GM19025 (cell line): ENCODE measurements around the gene DIP2C.
"Not testable (repeated sequence)": the region's sequence is repeated elsewhere in the genome, so short reads cannot be mapped to it uniquely, and the experiment has no call there.

Source experiments
- ATAC-seq: cut with Tn5 transposase; IDR thresholded peaks from one replicate; pipeline ENCODE4 v1.9.1; 2021; ENCODE audit warnings: mild to moderate bottlenecking, low read depth, moderate library complexity; ENCODE audit not compliant: unreplicated experiment

The DIP2C gene

DNA sequence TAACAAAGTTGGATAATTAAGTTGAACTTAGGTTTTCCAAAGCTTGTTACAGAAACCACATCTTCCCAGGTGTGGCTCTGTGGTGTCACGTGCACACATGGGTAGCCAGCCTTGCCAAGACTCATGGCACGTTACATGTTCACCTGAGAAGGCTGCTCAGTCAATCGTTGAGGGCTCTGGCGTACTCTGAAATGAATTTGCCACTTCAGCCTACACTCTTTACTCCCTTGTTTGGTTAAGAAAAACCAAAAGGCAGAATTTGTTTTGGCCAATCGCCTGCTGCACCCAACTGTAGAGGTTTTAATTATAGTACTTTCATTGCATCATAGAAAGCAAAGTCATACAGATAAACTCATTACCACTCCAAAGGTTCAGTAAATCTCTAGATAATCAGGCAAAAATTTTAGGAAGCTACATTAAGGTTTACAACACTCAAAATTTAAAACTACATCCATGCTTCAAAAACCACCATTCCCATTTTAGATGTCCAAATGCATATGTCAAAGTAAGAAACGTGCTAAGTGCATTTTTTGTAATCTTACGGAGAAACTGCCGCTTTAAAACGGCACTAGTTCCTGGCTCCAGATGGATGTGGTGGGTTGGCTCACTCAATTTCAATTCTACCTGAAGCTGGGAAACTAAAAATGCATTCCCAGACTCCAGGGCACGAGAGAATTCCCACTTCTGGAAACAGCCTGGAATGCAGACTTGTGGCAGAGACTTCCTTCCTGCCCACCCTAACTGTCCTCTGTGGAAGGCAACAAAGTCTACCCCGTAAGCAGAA, 88.4 kb downstream of the DIP2C start:
- no peak for ATAC-seq

DNA sequence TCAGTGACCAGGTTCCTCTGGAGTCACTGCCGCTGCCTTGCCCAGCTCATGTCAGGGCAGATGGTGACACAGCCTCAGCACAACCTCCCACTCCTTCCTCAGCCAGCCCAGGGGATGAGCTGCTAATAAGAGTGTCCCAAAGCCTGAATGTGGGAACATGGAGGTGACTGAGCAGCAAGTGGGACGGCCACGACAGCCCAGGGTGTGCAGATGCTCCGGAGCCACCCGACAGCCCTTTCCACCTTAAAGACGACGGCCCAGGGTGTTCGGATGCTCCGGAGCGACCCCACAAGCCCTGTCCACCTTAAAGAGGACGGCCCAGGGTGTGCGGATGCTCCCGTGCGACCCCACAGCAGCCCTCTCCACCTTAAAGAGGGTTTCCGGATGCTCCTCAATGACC, 89.2 kb downstream of the DIP2C start:
- ATAC-seq: no peak

DNA sequence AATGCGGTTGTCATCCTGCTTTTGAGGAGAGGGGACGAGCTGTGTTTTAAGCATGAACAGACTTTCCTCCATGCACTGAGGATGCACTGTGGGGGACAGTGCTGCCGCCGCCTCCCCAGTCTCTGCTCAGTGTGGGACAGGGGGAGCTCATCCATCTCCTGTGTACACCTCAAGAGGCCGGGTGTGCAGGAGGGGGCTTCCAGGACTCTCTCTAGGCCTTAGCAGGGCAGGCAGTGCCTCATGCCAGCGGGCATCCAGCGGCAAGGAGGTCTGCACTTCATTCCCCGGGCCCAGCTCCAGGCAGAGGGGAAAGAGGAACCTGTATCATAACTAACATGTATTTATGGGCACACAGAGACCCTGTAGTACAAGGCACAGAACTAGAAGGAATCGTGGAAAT, 89.7 kb downstream of the DIP2C start:
- ATAC-seq: no peak

DNA sequence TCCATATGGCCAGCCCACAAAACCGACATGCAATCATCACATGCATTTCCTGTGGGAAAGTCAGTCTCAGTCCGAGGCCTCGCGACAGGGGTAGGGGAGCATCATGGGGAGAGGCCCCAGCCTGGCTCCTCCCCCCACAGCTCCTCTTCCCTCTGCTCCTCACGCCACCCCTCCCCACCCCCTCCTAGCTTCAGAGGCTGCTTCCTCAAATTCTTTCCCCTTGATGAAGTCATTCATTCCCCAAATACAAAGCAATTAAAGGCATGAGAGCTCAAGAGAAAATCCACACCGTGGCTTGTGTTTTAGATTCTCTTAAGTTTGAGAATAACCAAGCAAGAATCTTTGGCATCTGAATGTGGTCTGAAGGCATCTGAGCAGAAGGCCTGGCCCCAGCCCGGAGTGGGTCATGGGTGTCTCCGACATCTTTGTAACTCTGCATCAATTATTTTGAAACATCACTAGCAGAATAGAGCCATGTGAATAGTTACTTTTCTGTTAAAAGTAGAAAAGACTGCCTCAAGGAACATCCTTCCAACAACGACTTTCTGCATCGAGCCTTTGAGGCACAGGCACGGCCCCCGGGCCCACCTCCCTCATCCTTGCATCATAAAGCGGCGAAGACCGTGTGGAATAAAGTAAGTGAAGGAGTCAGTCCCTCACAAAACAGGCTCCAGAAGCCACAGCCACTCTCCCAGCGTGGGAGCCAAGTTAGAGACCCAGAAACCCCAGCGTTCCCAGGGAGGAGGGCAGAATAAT, 90.9 kb downstream of the DIP2C start:
- no peak for ATAC-seq

DNA sequence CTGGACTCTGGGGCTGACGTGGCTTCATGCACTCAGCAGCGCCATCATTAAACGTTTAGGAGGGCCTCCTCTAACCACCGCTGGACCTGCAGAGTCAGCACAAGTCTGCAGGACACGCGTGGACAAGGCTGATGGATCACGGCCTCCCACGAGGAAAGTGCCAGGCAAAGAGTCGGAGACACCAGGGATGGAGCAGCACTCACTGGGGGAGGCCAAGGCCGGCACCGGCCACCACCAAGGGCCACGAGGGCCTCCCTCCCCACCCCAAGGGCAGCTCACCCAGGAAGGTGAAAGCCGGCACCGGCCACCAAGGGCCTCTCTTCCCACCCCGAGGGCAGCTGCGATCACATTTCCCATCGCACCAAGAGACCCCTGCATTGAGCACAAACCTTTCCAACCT, 91.5 kb downstream of the DIP2C start:
- ATAC-seq: no peak

DNA sequence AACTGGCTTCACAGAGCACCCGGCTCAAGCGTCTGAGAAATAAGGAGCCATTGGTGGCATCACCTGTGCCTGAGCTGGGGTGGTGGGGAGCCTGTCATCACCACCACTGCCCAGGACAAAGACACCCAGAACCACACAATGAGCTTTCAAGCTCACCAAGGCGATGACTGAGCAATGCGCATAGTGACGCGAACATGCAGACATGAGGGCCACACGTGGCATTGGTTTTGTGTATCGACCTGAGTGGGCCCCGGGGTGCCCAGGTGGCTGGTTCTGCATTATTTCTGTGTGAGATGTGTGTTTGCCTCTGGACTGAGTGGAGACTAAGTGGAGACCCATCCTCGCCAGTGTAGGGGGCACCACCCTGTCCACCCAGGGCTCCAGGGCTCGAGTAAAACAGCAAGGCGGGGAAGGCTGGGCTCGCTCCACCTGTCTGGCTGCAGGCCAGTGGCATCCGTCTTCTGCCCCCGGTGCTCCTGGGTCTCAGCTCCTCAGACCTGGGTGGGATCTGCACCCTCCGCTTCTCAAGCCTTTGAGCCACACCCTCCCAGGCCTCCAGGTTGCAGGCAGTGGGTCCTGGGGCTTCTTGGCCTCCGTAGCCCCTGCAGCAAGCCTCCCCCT, 92.6 kb downstream of the DIP2C start:
- ATAC-seq: no peak

DNA sequence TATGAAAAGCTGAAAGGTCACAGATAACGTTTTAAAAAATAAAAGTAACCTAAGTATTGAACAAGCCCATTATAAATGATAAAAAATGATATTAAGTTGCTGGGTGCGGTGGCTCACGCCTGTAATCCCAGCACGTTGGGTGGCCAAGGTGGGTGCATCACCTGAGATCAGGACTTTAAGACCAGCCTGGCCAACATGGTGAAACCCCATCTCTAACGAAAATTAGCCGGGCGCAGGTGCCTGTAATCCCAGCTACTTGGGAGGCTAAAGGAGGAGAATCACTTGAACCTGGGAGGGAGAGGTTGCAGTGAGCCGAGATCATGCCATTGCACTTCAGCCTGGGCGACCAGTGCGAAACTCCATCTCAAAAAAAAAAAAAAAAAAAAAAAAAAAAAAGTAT, 93.3 kb downstream of the DIP2C start:
- ATAC-seq: not testable (repeated sequence)

DNA sequence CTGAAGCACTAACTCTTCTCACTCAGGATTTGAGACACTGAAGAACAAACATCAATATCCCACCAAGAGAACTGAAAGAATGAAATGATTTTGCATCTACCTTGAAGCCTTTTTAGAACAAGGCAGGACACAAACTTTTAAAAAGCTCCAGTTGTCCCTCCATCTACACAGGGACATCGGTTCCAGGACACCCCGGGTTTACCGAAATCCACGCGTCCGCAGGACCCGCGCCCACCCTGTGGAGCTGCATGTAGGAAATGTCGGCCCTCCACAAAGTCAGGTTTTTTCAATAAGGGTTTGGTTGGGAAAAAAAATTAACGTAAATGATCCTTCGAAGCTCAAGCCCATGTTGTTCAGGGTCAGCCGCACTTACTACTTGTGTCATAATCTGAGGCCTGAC, 94.0 kb downstream of the DIP2C start:
- no peak for ATAC-seq

DNA sequence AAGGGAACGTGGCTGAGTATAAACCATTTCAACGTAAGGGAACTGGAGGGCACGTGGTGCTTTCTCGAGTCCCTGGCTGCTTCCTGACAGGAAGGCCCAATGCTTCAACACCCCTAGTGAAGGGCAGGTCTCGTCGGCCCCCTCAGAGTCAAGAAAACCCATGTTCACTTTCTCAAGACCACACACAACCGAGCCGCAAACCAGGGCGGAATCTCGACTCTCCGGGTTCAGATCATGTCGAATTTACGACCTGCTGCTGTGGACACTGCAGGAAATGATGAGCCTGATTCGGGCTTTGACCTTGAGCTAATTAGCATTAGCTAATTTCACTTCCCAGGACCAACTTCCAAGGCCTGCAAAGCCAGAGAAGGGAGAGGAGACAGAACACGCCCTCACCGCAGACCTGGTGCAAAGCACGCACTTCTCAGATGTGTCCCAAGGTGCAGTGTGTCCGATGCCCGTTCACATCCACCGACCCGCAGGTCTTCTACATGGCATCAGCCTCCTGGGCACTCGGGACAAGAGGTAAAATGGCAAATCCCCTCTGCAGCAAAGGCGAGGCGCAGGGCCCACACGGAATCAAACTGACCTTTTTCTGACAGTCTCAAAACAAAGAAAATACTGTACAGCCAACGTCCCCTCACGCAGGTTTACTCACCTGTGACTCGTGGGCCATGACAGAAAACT, 94.7 kb downstream of the DIP2C start:
- no peak for ATAC-seq

DNA sequence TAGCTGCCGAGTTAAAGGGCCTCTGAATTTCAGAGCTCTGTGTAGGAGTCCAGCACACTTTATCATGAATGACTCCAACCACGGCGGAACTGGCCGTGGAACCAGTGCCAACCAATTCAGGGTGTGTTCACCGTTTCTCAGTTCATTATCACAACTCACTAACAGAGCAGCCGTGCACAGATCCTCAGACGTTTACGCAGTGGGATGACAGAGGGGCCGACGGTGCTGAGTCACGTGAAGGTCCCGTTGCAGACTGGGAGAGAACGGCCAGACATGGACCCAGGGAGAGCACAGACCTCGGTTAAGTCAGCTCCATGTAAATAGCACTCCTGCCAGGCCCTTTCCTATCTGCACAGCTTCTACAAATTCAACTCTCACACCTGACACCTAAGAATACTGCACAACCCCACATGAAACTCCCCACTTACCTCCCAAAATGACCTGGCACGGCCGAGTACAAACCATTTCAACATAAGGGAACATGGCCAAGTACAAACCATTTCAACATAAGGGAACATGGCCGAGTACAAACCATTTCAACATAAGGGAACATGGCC, 95.5 kb downstream of the DIP2C start:
- no peak for ATAC-seq

DNA sequence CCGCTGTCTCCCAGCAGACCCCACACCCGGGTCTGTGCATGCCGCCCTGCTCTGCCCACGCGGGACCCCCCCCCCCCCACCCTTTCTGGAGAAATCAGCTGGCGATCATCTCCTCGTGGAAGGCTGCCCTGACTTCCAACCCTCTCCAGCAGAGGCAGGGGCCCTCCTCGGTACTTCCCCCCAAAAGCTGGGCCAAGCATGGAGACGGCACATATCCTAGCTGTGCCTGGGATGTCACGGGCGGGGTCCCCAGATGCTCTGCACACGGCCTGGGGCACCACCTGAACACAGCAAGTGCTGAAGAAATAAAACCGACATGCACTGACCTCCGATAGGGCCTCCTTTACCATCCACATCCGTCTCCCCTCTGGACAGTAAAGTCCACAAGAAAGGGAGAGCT, 96.0 kb downstream of the DIP2C start:
- no peak for ATAC-seq

DNA sequence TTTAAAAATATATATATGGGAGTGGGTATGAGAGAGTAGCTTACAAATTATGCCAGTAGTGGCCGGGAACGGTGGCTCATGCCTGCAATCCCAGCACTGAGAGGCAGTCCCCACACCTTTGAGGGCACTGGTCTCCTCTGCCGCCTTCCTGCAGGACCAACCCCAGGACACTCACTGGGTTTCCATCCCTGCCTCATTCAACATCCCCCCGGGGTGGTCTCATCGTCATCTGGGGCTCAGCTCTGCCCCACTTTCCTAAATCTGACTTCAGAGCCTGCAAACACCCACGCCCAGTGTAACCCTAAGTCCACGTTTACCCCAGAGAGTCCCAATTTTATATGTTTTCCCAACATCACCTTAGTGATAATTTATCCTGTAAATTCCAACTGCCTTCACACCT, 96.5 kb downstream of the DIP2C start:
- no peak for ATAC-seq

DNA sequence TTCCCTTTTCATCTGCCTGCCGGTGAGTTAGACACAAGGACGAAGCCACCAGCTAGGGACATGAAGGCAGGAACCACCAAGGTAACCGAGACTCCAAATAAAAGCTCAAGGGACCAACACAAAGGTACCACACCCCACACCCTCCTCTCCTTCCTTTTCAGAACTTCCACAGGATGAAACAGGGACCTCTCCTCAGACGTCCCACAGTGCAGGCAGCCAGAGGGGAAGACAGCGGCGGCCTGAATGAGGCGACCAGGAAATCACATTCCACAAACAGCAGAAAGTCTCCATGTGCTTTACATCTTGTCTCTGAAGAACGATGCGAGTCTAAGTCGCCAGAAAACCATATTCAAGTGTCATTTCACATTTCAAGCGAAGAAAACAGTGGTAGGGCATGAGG, 97.8 kb downstream of the DIP2C start:
- no peak for ATAC-seq

DNA sequence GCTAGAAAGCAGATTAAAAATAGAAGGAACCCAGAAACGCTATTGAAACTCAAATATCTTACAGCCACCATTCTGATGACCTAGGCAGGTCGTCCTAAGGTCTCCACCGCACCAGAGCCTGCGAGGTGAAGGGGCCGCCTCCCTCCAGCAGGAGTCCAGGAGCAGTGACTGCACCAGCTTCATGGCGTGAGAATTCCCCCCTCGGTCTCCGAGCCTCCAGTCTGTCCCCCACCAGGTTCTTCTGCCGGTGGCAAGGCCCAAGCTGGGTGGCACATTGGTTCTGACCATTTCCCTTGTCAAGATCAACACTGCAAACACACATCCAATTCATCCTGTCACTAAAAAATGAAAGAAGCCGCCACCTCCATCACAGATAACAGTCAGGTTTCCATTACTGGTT, 98.7 kb downstream of the DIP2C start:
- no peak for ATAC-seq

DNA sequence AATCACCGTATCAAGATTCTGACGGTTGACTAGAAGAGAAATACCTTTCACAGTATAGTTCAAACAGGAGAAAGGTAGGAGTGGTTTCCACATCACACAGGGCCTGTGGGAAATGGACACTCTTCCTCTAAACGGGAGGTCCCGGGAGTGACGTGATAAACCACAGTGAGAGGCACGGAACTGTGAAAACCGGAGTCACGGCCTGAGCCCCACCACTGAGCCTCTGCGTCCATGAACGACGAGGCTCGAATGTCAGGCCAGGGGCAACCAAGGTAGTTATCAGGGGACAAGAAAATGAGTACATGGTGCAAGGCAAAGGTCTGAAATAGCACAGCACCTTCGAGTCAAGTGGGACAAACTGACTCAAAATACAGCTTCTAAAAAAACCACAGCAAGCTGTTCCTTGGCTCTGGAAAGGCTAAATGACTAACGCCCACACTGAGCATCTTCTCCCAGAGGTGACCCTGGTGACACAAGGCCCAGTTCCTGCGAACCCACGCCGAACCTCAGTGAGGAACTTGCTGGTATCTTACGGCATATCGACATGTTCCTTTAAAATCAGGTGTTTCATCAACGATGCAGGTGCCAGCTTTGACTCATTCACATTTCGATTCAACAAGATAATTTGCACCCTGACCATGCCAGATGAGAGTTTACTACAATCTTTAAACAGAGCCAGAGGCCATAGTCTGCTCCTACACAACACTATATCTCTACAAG, 99.3 kb downstream of the DIP2C start:
- ATAC-seq: no peak

DNA sequence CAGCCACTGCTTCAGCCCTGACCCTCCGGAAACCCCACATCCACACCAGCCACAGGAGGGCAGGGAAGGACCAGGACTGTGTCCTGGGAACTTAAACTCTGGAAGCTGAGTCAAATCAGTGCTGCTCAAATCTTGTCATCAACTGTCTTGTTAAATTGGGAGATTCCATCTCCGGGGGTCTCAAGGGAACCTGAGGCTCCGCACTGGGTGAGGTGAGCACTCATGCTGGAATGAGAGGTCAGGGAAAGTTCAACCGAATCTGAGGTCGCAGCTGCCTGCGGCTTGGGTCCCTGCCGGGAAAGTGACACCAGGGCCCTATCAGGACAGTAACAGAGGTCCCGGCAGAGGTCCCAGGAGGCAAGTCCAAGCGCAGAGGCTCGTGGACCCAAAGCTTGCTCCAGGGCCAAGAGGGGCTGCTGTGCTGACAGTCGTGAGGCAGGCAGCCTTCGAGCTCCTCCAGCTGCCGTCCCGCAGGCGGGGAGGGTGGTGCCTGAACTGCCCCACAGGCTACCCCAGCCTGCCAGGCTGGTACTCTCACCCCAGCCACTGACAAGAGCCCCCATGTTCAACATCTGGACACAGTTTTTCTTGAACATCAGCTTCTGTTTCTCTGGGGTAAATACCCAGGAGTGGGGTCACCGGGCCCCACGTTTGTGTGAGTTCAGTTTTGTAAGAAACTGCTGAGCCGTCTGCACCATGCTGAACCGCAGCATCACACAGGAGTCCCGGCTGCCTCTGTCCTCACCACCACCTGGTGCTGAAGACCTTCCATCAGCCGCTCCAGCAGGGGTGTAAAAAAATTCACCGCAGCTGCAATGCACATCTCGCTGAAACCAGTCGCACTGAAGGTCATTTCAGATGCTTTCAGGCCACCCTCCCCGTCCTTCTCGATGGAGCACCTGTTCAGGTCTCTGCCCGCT, 101.0 kb downstream of the DIP2C start:
- no peak for ATAC-seq

DNA sequence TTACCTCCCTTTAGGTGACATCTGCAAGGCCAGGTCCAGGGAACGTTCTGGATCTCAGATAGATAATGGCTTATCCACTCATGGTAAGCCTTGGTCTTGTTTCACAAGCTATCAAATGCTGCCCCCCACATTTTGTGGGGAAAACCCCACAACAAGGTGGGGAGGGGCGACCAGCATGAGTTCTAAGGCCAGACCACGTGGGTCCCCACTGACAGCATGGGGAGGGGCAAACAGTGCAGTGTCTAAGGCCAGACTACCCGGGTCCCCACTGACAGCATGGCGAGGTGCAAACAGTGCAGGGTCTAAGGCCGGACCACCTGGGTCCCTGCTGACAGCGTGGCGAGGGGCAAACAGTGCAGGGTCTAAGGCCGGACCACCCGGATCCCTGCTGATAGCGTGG, 102.8 kb downstream of the DIP2C start:
- no peak for ATAC-seq

DNA sequence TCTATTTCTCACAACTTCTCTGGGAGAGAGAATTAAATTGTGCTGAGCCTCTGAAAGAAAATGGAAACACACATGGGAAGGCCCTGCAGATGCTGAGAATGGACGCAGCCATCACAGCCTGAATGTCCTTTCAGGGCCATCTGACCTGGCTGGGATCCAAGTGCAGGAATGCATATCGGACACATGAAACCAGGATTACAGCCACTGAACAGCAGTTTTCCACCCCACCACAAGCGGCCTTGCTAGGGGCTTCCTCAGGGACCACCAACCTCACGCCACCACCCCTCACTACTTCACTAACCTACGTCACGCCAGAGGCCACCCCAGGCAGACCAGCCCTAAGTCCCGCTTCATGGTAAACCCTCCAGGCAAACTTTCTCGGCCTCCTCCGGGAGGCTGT, 103.3 kb downstream of the DIP2C start:
- ATAC-seq: no peak

DNA sequence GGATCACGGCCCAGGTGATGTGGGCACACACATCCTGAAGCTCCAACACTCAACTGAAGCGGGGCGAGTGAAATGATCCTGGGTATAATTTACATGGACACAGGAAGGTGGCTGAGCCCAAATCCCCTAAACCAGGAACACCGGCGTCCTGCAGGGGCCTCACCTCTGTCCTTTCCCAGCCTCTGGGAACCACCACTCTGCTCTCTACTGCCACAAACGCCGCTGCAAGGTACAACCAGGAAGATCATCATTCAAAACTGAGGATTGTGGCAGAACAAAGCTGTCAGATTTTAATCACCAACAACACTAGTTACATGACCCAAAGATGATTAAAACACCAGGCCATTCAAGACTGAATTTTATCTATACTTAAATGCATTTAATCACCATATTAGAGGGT, 104.0 kb downstream of the DIP2C start:
- no peak for ATAC-seq
